MM.1S (cell line): ENCODE data around the gene OR8H3.
A peak's percentile ranks its signal among the peaks of the same experiment; 100 is the strongest.

ENCODE experiments used
- CTCF ChIP-seq: fragments of 300-600 bp; sonication (generic); IDR thresholded peaks from 2 replicates; pipeline ENCODE4 v1.5.1; 2016; ENCODE audit warnings: antibody characterized with exemption, low read length, mixed read lengths
- EZH2 ChIP-seq: fragments of 300-600 bp; sonication (generic); optimal IDR thresholded peaks from 2 replicates; pipeline ENCODE3; 2017; ENCODE audit warnings: low read depth, mild to moderate bottlenecking, antibody characterized with exemption, low read length, mixed read lengths
- EZH2phosphoT487 ChIP-seq: fragments of 300-600 bp; sonication (generic); IDR thresholded peaks from 2 replicates; pipeline ENCODE4 v1.6.1; 2018; ENCODE audit warnings: antibody characterized with exemption, low read length

- TF ChIP-seq EZH2phosphoT487 (no peak), EZH2 (no peak), CTCF (peak; percentile 28; the same call in 1 of the 2 replicates)
These were observed 32.5 kb upstream of the OR8H3 start for GRCh38 chr11:56089697-56090096.
